C4-2B (cell line): Measurements from ENCODE around the gene VGLL1.

Source experiments
- H3K27ac ChIP-seq: fragments of 450-650 bp; 2 replicates; pipeline ENCODE4 v1.5.1; 2017
- CTCF ChIP-seq: fragments of 450-650 bp; conservative IDR thresholded peaks from 2 replicates; pipeline ENCODE4 v1.5.1; 2017; ENCODE audit warnings: mild to moderate bottlenecking
- ZFX ChIP-seq: fragments of 450-650 bp; IDR thresholded peaks from 2 replicates; pipeline ENCODE4 v1.6.1; 2017

The VGLL1 gene

GRCh38 chrX:136529795-136530194 lies 2.2 kb upstream of the VGLL1 start:
- no peak overlapping the region for H3K27ac ChIP-seq
- TF ChIP-seq ZFX (no peak), CTCF (no peak)

- TF ChIP-seq CTCF (no peak), ZFX (no peak)
Measured at GRCh38 chrX:136534131-136534530, 2.1 kb downstream of the VGLL1 start.

GRCh38 chrX:136538811-136539210 lies 6.8 kb downstream of the VGLL1 start:
- no peak overlapping the region for H3K27ac ChIP-seq
- no peak for TF ChIP-seq CTCF
- no peak for TF ChIP-seq ZFX

More at GRCh38 chrX:136534131-136534530, 2.1 kb downstream of the VGLL1 start:
- no peak overlapping the region for H3K27ac ChIP-seq

GRCh38 chrX:136540226-136540625 lies 8.2 kb downstream of the VGLL1 start:
- no peak overlapping the region for H3K27ac ChIP-seq
- TF ChIP-seq CTCF (no peak), ZFX (no peak)

GRCh38 chrX:136541294-136541693 lies 9.3 kb downstream of the VGLL1 start:
- no peak overlapping the region for H3K27ac ChIP-seq
- TF ChIP-seq CTCF = no peak
- TF ChIP-seq ZFX = no peak

GRCh38 chrX:136542281-136542680 lies 10.3 kb downstream of the VGLL1 start:
- TF ChIP-seq ZFX (no peak), CTCF (no peak)
- H3K27ac ChIP-seq = no peak overlapping the region

GRCh38 chrX:136546371-136546781 lies 14.4 kb downstream of the VGLL1 start:
- H3K27ac ChIP-seq = no peak overlapping the region
- TF ChIP-seq CTCF (no peak), ZFX (no peak)
